HEK293 (cell line): Measurements from ENCODE around the gene MRPL55.

ENCODE experiments used
- CTCF ChIA-PET: fragments of 350-600 bp; formaldehyde crosslinking; extraction: SDS; loops from one replicate; lab custom pipeline; 2021; ENCODE audit warnings: antibody characterized with exemption; lab: Yijun Ruan, JAX
- POLR2A ChIA-PET: fragments of 300-600 bp; formaldehyde crosslinking; extraction: SDS; loops from one replicate; lab custom pipeline; 2020; ENCODE audit warnings: antibody characterized with exemption, inconsistent platforms; lab: Yijun Ruan, JAX
- H3K27ac ChIP-seq: fragments of 200-500 bp; sonication (Bioruptor generic); 2 replicates; pipeline ENCODE4 v1.5.1; 2014; ENCODE audit warnings: low read depth, low read length, control low read depth, inconsistent platforms; ENCODE audit errors: extremely low read depth
- H3K36me3 ChIP-seq, 2 experiments: fragments of 200-500 bp in 1 of 2; sonication (Bioruptor generic) in 1 of 2; 1 replicate in 1 of 2; 2 replicates in 1 of 2; pipeline ENCODE4 v1.5.1; 2014 to 2017; ENCODE audit warnings: inconsistent platforms in 2 of 2, low read length in 2 of 2; ENCODE audit not compliant: control insufficient read depth in 2 of 2, insufficient read depth in 1 of 2
- H3K4me1 ChIP-seq: fragments of 200-500 bp; sonication (Bioruptor generic); 2 replicates; pipeline ENCODE4 v1.5.1; 2014; ENCODE audit warnings: mild to moderate bottlenecking, low read length, inconsistent platforms; ENCODE audit not compliant: control insufficient read depth, insufficient read depth
- H3K4me3 ChIP-seq: 2 replicates; pipeline ENCODE4 v1.5.1; 2011; ENCODE audit warnings: low read depth, mild to moderate bottlenecking, control low read depth, low read length, moderate library complexity
- H3K9me3 ChIP-seq: fragments of 200-500 bp; sonication (Bioruptor generic); 2 replicates; pipeline ENCODE4 v1.5.1; 2014; ENCODE audit warnings: low read depth, low read length, inconsistent platforms; ENCODE audit not compliant: control insufficient read depth, insufficient read depth
- BCL11B ChIP-seq: fragments of 450-650 bp; formaldehyde crosslinking; IDR thresholded peaks from 2 replicates; pipeline ENCODE4 v1.5.1; 2016; ENCODE audit warnings: low read depth, missing biosample characterization, missing genetic modification characterization
- GLI4 ChIP-seq: fragments of 450-650 bp; formaldehyde crosslinking; IDR thresholded peaks from 2 replicates; pipeline ENCODE4 v1.5.1; 2016; ENCODE audit warnings: missing biosample characterization, missing genetic modification characterization
- KLF9 ChIP-seq: fragments of 450-650 bp; formaldehyde crosslinking; IDR thresholded peaks from 2 replicates; pipeline ENCODE4 v1.5.1; 2016; ENCODE audit warnings: missing biosample characterization, missing genetic modification characterization, low read depth
- SP3 ChIP-seq: fragments of 450-650 bp; formaldehyde crosslinking; IDR thresholded peaks from 2 replicates; pipeline ENCODE4 v1.5.1; 2016; ENCODE audit warnings: missing biosample characterization, missing genetic modification characterization
- ZBTB7A ChIP-seq: fragments of 450-650 bp; formaldehyde crosslinking; IDR thresholded peaks from 2 replicates; pipeline ENCODE4 v1.5.1; 2016; ENCODE audit warnings: low read depth, missing biosample characterization, missing genetic modification characterization
- ZNF146 ChIP-seq: fragments of 450-650 bp; formaldehyde crosslinking; IDR thresholded peaks from 2 replicates; pipeline ENCODE4 v1.5.1; 2016; ENCODE audit warnings: missing biosample characterization, missing genetic modification characterization
- ZNF19 ChIP-seq: fragments of 450-650 bp; formaldehyde crosslinking; IDR thresholded peaks from 2 replicates; pipeline ENCODE4; 2016; ENCODE audit warnings: missing biosample characterization, missing genetic modification characterization, low read depth
- ZNF292 ChIP-seq: fragments of 450-650 bp; formaldehyde crosslinking; IDR thresholded peaks from 2 replicates; pipeline ENCODE4 v1.5.1; 2016; ENCODE audit warnings: low read depth, missing biosample characterization, missing genetic modification characterization, borderline replicate concordance
- ZNF394 ChIP-seq: fragments of 450-650 bp; formaldehyde crosslinking; IDR thresholded peaks from 2 replicates; pipeline ENCODE4 v1.5.1; 2016; ENCODE audit warnings: missing biosample characterization, missing genetic modification characterization, mild to moderate bottlenecking, moderate library complexity, borderline replicate concordance
- ZNF416 ChIP-seq: fragments of 450-650 bp; formaldehyde crosslinking; IDR thresholded peaks from 2 replicates; pipeline ENCODE4 v1.5.1; 2016; ENCODE audit warnings: missing biosample characterization, missing genetic modification characterization
- ZNF544 ChIP-seq: fragments of 450-650 bp; formaldehyde crosslinking; IDR thresholded peaks from 2 replicates; pipeline ENCODE4 v1.5.0; 2017; ENCODE audit warnings: missing biosample characterization, missing genetic modification characterization
- ZNF549 ChIP-seq: fragments of 450-650 bp; IDR thresholded peaks from 2 replicates; pipeline ENCODE4 v1.5.1; 2018; ENCODE audit warnings: missing biosample characterization, missing genetic modification characterization, mild to moderate bottlenecking, inconsistent platforms, moderate library complexity
- ZNF585B ChIP-seq: fragments of 450-650 bp; formaldehyde crosslinking; IDR thresholded peaks from 2 replicates; pipeline ENCODE4 v1.5.1; 2016; ENCODE audit warnings: missing biosample characterization, missing genetic modification characterization
- ZNF596 ChIP-seq: fragments of 450-650 bp; IDR thresholded peaks from 2 replicates; pipeline ENCODE4 v1.5.0; 2018; ENCODE audit warnings: missing biosample characterization, mild to moderate bottlenecking, missing genetic modification characterization, moderate library complexity
- ZNF623 ChIP-seq: fragments of 450-650 bp; formaldehyde crosslinking; IDR thresholded peaks from 2 replicates; pipeline ENCODE4 v1.5.1; 2016; ENCODE audit warnings: missing biosample characterization, missing genetic modification characterization
- ZNF626 ChIP-seq: fragments of 450-650 bp; sonication (Bioruptor Pico); formaldehyde crosslinking; IDR thresholded peaks from 2 replicates; pipeline ENCODE4 v1.5.1; 2018; ENCODE audit warnings: missing biosample characterization, missing genetic modification characterization, inconsistent platforms
- ZNF660 ChIP-seq: fragments of 450-650 bp; IDR thresholded peaks from 2 replicates; pipeline ENCODE4 v1.5.1; 2018; ENCODE audit warnings: missing biosample characterization, mild to moderate bottlenecking, missing genetic modification characterization
- ZNF776 ChIP-seq: fragments of 450-650 bp; formaldehyde crosslinking; IDR thresholded peaks from 2 replicates; pipeline ENCODE4 v1.5.0; 2017; ENCODE audit warnings: missing biosample characterization, missing genetic modification characterization, borderline replicate concordance
- ZNF792 ChIP-seq: fragments of 450-650 bp; formaldehyde crosslinking; IDR thresholded peaks from 2 replicates; pipeline ENCODE4 v1.5.1; 2016; ENCODE audit warnings: missing biosample characterization, missing genetic modification characterization
- TF ChIP-seq, protein P1 (sequence below): fragments of 450-650 bp; formaldehyde crosslinking; IDR thresholded peaks from 2 replicates; pipeline ENCODE4 v1.5.1; 2016; ENCODE audit warnings: missing biosample characterization, missing genetic modification characterization
- TF ChIP-seq, protein P2 (sequence below): fragments of 450-650 bp; formaldehyde crosslinking; IDR thresholded peaks from 2 replicates; pipeline ENCODE4 v1.5.1; 2016; ENCODE audit warnings: missing biosample characterization, missing genetic modification characterization
- TF ChIP-seq, protein P3 (sequence below): fragments of 450-650 bp; formaldehyde crosslinking; IDR thresholded peaks from 2 replicates; pipeline ENCODE4 v1.5.1; 2017; ENCODE audit warnings: missing biosample characterization, missing genetic modification characterization
- TF ChIP-seq, protein P4 (sequence below): fragments of 450-650 bp; formaldehyde crosslinking; IDR thresholded peaks from 2 replicates; pipeline ENCODE4 v1.5.1; 2017; ENCODE audit warnings: missing biosample characterization, missing genetic modification characterization
- TF ChIP-seq, protein P5 (sequence below): fragments of 450-650 bp; formaldehyde crosslinking; IDR thresholded peaks from 2 replicates; pipeline ENCODE4 v1.5.1; 2016; ENCODE audit warnings: missing biosample characterization, missing genetic modification characterization
- TF ChIP-seq, protein P6 (sequence below): fragments of 450-650 bp; formaldehyde crosslinking; IDR thresholded peaks from 2 replicates; pipeline ENCODE4 v1.5.1; 2016; ENCODE audit warnings: missing biosample characterization, missing genetic modification characterization
- TF ChIP-seq, protein P7 (sequence below): fragments of 450-650 bp; formaldehyde crosslinking; IDR thresholded peaks from 2 replicates; pipeline ENCODE4 v1.5.1; 2016; ENCODE audit warnings: missing biosample characterization, missing genetic modification characterization

The MRPL55 gene

DNA sequence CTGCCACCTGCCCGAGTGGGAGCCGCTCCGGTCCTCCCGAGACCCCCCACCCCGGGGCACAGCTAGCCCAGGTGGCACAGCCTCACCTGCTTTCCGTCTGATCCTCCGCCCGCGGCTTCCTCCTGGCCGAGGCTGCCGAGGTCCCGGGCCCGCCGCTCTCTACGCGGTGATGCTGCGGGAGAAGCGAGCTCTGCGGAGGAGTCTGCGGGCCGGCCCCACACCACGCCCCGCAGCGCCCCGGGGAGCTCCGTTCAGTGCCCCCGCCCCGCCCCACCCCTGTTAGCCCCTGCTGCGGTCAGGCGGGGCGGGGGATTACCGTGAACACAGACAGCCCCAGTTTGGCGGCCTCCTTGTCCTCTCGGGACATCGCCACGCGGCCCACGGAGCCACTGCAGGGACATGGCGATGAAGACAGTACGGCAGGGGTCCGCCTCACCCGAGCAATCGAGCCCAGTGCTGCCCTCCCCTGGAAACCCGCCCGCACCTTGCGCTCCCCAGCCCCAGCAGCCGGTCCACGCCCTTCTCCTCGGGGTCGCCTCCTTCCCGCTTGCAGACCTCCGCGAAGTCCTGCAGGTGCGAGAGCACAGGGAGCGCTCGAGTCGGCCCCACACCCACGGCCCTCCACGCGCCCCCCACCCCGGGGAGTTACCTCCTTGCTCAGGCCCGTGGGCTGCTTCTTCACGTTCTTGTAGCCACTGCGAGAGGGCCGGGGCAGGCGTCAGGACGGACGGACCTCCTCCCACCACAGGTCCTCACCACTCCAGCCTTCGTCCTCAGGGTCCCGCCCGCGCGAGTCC, 6.9 kb downstream of the MRPL55 start:
- CTCF ChIA-PET: interaction anchor here (0.8 to 1.3 kb wide), 2 partner anchors 11 to 340 kb away, joined by 3 to 4 read pairs; no protein-coding TSS in a partner anchor
- Histone ChIP-seq H3K4me3 (peak overlapping the region; percentile 88), H3K27ac (peak overlapping the region; percentile 82; the same call in 1 of the 2 replicates), H3K36me3 (peaks cover 12 to 68% of the 10 kb centered on the region in 2 experiments), H3K4me1 (no peaks in the 10 kb centered on the region; the same call in 1 of the 2 replicates), H3K9me3 (no peaks in the 10 kb centered on the region)
- POLR2A ChIA-PET: interaction anchor here (0.6 to 1.4 kb wide), 4 partner anchors 9 to 314 kb away, joined by 3 to 6 read pairs (median 4); no protein-coding TSS in a partner anchor
- TF ChIP-seq, protein P1, sequence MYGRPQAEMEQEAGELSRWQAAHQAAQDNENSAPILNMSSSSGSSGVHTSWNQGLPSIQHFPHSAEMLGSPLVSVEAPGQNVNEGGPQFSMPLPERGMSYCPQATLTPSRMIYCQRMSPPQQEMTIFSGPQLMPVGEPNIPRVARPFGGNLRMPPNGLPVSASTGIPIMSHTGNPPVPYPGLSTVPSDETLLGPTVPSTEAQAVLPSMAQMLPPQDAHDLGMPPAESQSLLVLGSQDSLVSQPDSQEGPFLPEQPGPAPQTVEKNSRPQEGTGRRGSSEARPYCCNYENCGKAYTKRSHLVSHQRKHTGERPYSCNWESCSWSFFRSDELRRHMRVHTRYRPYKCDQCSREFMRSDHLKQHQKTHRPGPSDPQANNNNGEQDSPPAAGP: peak; percentile 91
- TF ChIP-seq, protein P2, sequence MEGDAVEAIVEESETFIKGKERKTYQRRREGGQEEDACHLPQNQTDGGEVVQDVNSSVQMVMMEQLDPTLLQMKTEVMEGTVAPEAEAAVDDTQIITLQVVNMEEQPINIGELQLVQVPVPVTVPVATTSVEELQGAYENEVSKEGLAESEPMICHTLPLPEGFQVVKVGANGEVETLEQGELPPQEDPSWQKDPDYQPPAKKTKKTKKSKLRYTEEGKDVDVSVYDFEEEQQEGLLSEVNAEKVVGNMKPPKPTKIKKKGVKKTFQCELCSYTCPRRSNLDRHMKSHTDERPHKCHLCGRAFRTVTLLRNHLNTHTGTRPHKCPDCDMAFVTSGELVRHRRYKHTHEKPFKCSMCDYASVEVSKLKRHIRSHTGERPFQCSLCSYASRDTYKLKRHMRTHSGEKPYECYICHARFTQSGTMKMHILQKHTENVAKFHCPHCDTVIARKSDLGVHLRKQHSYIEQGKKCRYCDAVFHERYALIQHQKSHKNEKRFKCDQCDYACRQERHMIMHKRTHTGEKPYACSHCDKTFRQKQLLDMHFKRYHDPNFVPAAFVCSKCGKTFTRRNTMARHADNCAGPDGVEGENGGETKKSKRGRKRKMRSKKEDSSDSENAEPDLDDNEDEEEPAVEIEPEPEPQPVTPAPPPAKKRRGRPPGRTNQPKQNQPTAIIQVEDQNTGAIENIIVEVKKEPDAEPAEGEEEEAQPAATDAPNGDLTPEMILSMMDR (tag by site-specific recombination): peak; percentile 99
- TF ChIP-seq SP3 (tag by site-specific recombination) (peak; percentile 93), GLI4 (tag by site-specific recombination) (peak; percentile 52; the same call in 1 of the 2 replicates), BCL11B (peak; percentile 82; the same call in 1 of the 2 replicates), ZNF623 (no peak), ZNF596 (tag by site-specific recombination) (0 out of 2 replicates have a peak, but pooled peaks have one; percentile 49), ZNF626 (tag by site-specific recombination) (no peak), ZNF660 (tag by site-specific recombination) (no peak; the same call in 1 of the 2 replicates), KLF9 (peak; percentile 83), ZNF544 (tag by site-specific recombination) (no peak), ZNF394 (tag by site-specific recombination) (peak; percentile 53; the same call in 1 of the 2 replicates), ZNF19 (tag by site-specific recombination) (no peak), ZNF146 (tag by site-specific recombination) (0 out of 2 replicates have a peak, but pooled peaks have one; percentile 1), ZNF776 (tag by site-specific recombination) (no peak), ZNF416 (tag by site-specific recombination) (no peak), ZNF292 (tag by site-specific recombination) (no peak), ZNF792 (tag by site-specific recombination) (no peak; the same call in 1 of the 2 replicates), ZNF585B (no peak), ZBTB7A (peak; percentile 80; the same call in 1 of the 2 replicates), ZNF549 (tag by site-specific recombination) (no peak)
- TF ChIP-seq, protein P3, sequence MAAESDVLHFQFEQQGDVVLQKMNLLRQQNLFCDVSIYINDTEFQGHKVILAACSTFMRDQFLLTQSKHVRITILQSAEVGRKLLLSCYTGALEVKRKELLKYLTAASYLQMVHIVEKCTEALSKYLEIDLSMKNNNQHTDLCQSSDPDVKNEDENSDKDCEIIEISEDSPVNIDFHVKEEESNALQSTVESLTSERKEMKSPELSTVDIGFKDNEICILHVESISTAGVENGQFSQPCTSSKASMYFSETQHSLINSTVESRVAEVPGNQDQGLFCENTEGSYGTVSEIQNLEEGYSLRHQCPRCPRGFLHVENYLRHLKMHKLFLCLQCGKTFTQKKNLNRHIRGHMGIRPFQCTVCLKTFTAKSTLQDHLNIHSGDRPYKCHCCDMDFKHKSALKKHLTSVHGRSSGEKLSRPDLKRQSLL (tag by site-specific recombination): no peak
- TF ChIP-seq, protein P4, sequence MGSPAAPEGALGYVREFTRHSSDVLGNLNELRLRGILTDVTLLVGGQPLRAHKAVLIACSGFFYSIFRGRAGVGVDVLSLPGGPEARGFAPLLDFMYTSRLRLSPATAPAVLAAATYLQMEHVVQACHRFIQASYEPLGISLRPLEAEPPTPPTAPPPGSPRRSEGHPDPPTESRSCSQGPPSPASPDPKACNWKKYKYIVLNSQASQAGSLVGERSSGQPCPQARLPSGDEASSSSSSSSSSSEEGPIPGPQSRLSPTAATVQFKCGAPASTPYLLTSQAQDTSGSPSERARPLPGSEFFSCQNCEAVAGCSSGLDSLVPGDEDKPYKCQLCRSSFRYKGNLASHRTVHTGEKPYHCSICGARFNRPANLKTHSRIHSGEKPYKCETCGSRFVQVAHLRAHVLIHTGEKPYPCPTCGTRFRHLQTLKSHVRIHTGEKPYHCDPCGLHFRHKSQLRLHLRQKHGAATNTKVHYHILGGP (tag by site-specific recombination): no peak
- TF ChIP-seq, protein P5, sequence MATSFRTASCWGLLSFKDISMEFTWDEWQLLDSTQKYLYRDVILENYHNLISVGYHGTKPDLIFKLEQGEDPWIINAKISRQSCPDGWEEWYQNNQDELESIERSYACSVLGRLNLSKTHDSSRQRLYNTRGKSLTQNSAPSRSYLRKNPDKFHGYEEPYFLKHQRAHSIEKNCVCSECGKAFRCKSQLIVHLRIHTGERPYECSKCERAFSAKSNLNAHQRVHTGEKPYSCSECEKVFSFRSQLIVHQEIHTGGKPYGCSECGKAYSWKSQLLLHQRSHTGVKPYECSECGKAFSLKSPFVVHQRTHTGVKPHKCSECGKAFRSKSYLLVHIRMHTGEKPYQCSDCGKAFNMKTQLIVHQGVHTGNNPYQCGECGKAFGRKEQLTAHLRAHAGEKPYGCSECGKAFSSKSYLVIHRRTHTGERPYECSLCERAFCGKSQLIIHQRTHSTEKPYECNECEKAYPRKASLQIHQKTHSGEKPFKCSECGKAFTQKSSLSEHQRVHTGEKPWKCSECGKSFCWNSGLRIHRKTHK (tag by site-specific recombination): no peak
- TF ChIP-seq, protein P6, sequence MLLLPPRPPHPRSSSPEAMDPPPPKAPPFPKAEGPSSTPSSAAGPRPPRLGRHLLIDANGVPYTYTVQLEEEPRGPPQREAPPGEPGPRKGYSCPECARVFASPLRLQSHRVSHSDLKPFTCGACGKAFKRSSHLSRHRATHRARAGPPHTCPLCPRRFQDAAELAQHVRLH (tag by site-specific recombination): 0 out of 2 replicates have a peak, but pooled peaks have one; percentile 17
- TF ChIP-seq, protein P7, sequence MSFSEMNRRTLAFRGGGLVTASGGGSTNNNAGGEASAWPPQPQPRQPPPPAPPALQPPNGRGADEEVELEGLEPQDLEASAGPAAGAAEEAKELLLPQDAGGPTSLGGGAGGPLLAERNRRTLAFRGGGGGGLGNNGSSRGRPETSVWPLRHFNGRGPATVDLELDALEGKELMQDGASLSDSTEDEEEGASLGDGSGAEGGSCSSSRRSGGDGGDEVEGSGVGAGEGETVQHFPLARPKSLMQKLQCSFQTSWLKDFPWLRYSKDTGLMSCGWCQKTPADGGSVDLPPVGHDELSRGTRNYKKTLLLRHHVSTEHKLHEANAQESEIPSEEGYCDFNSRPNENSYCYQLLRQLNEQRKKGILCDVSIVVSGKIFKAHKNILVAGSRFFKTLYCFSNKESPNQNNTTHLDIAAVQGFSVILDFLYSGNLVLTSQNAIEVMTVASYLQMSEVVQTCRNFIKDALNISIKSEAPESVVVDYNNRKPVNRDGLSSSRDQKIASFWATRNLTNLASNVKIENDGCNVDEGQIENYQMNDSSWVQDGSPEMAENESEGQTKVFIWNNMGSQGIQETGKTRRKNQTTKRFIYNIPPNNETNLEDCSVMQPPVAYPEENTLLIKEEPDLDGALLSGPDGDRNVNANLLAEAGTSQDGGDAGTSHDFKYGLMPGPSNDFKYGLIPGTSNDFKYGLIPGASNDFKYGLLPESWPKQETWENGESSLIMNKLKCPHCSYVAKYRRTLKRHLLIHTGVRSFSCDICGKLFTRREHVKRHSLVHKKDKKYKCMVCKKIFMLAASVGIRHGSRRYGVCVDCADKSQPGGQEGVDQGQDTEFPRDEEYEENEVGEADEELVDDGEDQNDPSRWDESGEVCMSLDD: peak; percentile 78
